Endothelial cell of umbilical vein (primary cell): ENCODE data around the gene CLDN1. TPM values are rescaled to one million over a fixed set of nuclear protein-coding genes. Genes with fewer than 3 reads are reported as not detected.

ENCODE experiments used
- BruUV-seq: library from RNA; stranded (reverse); fragments of 400-500 nt; replicated peaks from 2 replicates; lab custom pipeline; 2021; lab: Mats Ljungman, UMichigan
- CTCF ChIA-PET: fragments of 300-600, 350-600 bp; sonication (Branson Sonifier 250); formaldehyde crosslinking; loops from one replicate; lab custom pipeline; 2021; ENCODE audit warnings: antibody characterized with exemption, inconsistent platforms; lab: Charles Lee
- POLR2A ChIA-PET: fragments of 300-600, 350-600 bp; sonication (Branson Sonifier 250); formaldehyde crosslinking; loops from one replicate; lab custom pipeline; 2021; ENCODE audit warnings: antibody characterized with exemption, inconsistent platforms; lab: Charles Lee
- DNase-seq: peaks from one replicate; pipeline ENCODE4 v3.0.0-alpha.2; 2011; ENCODE audit warnings: low read depth, low spot score
- FAIRE-seq: peaks from 2 replicates; lab custom pipeline; 2011; peaks lifted over from hg19 to GRCh38; lab: Jason Lieb, UNC
- H2AFZ ChIP-seq: 2 replicates; pipeline ENCODE4 v1.6.0; 2012; ENCODE audit warnings: low read depth, low read length, control low read depth, inconsistent platforms
- H3K27ac ChIP-seq: 2 replicates; pipeline ENCODE4 v1.5.1; 2011; ENCODE audit warnings: low read depth, mild to moderate bottlenecking, control low read depth, low read length, moderate library complexity; ENCODE audit not compliant: insufficient read depth
- H3K27me3 ChIP-seq, 2 experiments: 2 replicates each; pipeline versions ENCODE4 v1.6.0 to v1.6.1; 2011; ENCODE audit warnings: low read length in 2 of 2, mixed read lengths in 1 of 2; ENCODE audit not compliant: control insufficient read depth in 2 of 2, insufficient read depth in 2 of 2
- H3K36me3 ChIP-seq, 2 experiments: 2 replicates in 1 of 2; 3 replicates in 1 of 2; pipeline ENCODE4 v1.5.1; 2011; ENCODE audit warnings: low read length in 2 of 2, mild to moderate bottlenecking in 1 of 2, moderate library complexity in 1 of 2; ENCODE audit not compliant: control insufficient read depth in 2 of 2, insufficient read depth in 2 of 2; ENCODE audit errors: extremely low read depth in 1 of 2
- H3K4me1 ChIP-seq: 3 replicates; pipeline ENCODE4 v1.5.1; 2011; ENCODE audit warnings: mild to moderate bottlenecking, low read length; ENCODE audit not compliant: control insufficient read depth, insufficient read depth; ENCODE audit errors: extremely low read depth
- H3K4me2 ChIP-seq: 2 replicates; pipeline ENCODE4 v1.6.1; 2011; ENCODE audit warnings: low read length, control low read depth, mixed read lengths; ENCODE audit not compliant: insufficient read depth
- H3K4me3 ChIP-seq, 3 experiments: fragments of 200-600 bp in 1 of 3; sonication (generic), shearing (Covaris generic) in 1 of 3; replicated peaks in 1 of 3; 2 replicates each; pipeline ENCODE4 v1.5.1; 2011 to 2016; ENCODE audit warnings: control low read depth in 3 of 3, low read length in 3 of 3, mild to moderate bottlenecking in 2 of 3, inconsistent platforms in 1 of 3, low read depth in 1 of 3, moderate library complexity in 1 of 3; ENCODE audit not compliant: insufficient read depth in 1 of 3
- H3K79me2 ChIP-seq: 2 replicates; pipeline ENCODE4 v1.6.0; 2012; ENCODE audit warnings: low read length, inconsistent platforms; ENCODE audit not compliant: control insufficient read depth, insufficient read depth
- H3K9ac ChIP-seq: replicated peaks from 2 replicates; pipeline ENCODE3; 2011; ENCODE audit warnings: low read length, control low read depth; ENCODE audit not compliant: insufficient read depth; ENCODE audit errors: extremely low read depth
- H3K9me1 ChIP-seq: replicated peaks from 3 replicates; pipeline ENCODE4 v1.6.0; 2011; ENCODE audit warnings: mild to moderate bottlenecking, low read length; ENCODE audit not compliant: control insufficient read depth, insufficient read depth; ENCODE audit errors: extremely low read depth
- H3K9me3 ChIP-seq: replicated peaks from 2 replicates; pipeline ENCODE4 v1.5.1; 2012; ENCODE audit warnings: low read length, inconsistent platforms; ENCODE audit not compliant: control insufficient read depth, insufficient read depth
- H4K20me1 ChIP-seq: replicated peaks from 2 replicates; pipeline ENCODE3; 2011; ENCODE audit warnings: mild to moderate bottlenecking, low read length; ENCODE audit not compliant: control insufficient read depth, insufficient read depth; ENCODE audit errors: extremely low read depth
- CTCF ChIP-seq, 2 donors: IDR thresholded peaks; 1 replicate in 1 of 2; 2 replicates in 1 of 2; pipeline ENCODE4 v1.5.1; 2011; ENCODE audit warnings: low read length in 2 of 2, mild to moderate bottlenecking in 2 of 2, moderate library complexity in 2 of 2, control low read depth in 1 of 2, inconsistent platforms in 1 of 2, low read depth in 1 of 2; ENCODE audit not compliant: insufficient read depth in 1 of 2; ENCODE audit errors: extremely low read depth in 1 of 2
- EZH2 ChIP-seq: IDR thresholded peaks from 2 replicates; pipeline ENCODE4 v1.6.1; 2012; ENCODE audit warnings: borderline replicate concordance, low read depth, mild to moderate bottlenecking, moderate library complexity, low read length, inconsistent platforms; ENCODE audit not compliant: severe bottlenecking
- FOS ChIP-seq: IDR thresholded peaks from 2 replicates; pipeline ENCODE4 v1.6.1; 2011; ENCODE audit warnings: mild to moderate bottlenecking, low read length, moderate library complexity, borderline replicate concordance; ENCODE audit not compliant: insufficient read depth
- GATA2 ChIP-seq: IDR thresholded peaks from 2 replicates; pipeline ENCODE4 v1.7.0; 2011; ENCODE audit warnings: low read depth, mild to moderate bottlenecking, moderate library complexity, mixed read lengths, low read length; ENCODE audit not compliant: insufficient read length, insufficient read depth
- JUN ChIP-seq: IDR thresholded peaks from 2 replicates; pipeline ENCODE4 v1.6.1; 2011; ENCODE audit warnings: borderline replicate concordance, low read depth; ENCODE audit not compliant: insufficient read length, insufficient read depth
- MAX ChIP-seq: IDR thresholded peaks from 2 replicates; pipeline ENCODE4 v1.6.1; 2011; ENCODE audit not compliant: insufficient read depth, insufficient read length
- MYC ChIP-seq: IDR thresholded peaks from one replicate; pipeline ENCODE4 v1.6.1; 2011; ENCODE audit warnings: mild to moderate bottlenecking, low read depth, low read length
- POLR2A ChIP-seq: IDR thresholded peaks from 2 replicates; pipeline ENCODE4 v1.6.1; 2012; ENCODE audit warnings: low read depth, mild to moderate bottlenecking, control low read depth, low read length
- POLR2AphosphoS5 ChIP-seq: IDR thresholded peaks from 2 replicates; pipeline ENCODE4 v1.6.1; 2012; ENCODE audit warnings: low read depth, mild to moderate bottlenecking, control low read depth, low read length, moderate library complexity; ENCODE audit not compliant: insufficient read depth
- dilution Hi-C: fragments of 300-500 bp; cut with MboI; formaldehyde crosslinking; loops from one replicate; pipeline ENCODE4 v1.15.0; 2019; ENCODE audit warnings: low sequenced_read_pairs; ENCODE audit not compliant: extremely low pct_ligation_motif_present
- intact Hi-C: fragments of 100-400 bp; cut with micrococcal nuclease; formaldehyde crosslinking; loops from one replicate; pipeline ENCODE4 v1.10.0; 2022
- polyA plus RNA-seq, 4 experiments: library from polyadenylated mRNA; depleted of rRNA in 3 of 4; stranded (reverse) in 3 of 4; unstranded in 1 of 4; fragments of >200 nt; gene quantifications; 2 replicates each; pipeline versions ENCODE4 v1.2.1 to v1.2.3, GENCODE V29; 2011 to 2012; ENCODE audit warnings: missing spikeins in 1 of 4
- total RNA-seq: library from RNA; stranded (reverse); gene quantifications from 2 replicates; pipeline ENCODE4 v1.2.3, GENCODE V29; 2021

CLDN1 gene
- total and polyA plus RNA-seq, 2 donors (not counting 3 experiments of a cell fraction or from before 2014, with no cell fraction given) = 0.27 to 0.32 TPM

GRCh38 chr3:190326361-190326760 is 4.1 kb upstream of the CLDN1 start:
- Histone ChIP-seq H3K36me3 (no peaks in the 10 kb centered on the region), H3K4me3 (no peak overlapping the region), H3K4me1 (peaks cover 4% of the 10 kb centered on the region), H3K79me2 (no peaks in the 10 kb centered on the region), H3K27me3 (peaks cover 0 to 3% of the 10 kb centered on the region in 2 experiments), H3K27ac (no peak overlapping the region), H3K9me3 (no peaks in the 10 kb centered on the region), H3K4me2 (no peak overlapping the region), H3K9ac (no peak overlapping the region), H4K20me1 (no peaks in the 10 kb centered on the region), H3K9me1 (no peaks in the 10 kb centered on the region), H2AFZ (no peak overlapping the region)
- dilution Hi-C loops = no loop called here
- ChIA-PET CTCF (interaction anchor here (0.9 to 1.4 kb wide), 3 partner anchors 58 to 364 kb away, joined by 3 to 6 read pairs (median 4); no protein-coding TSS in a partner anchor), POLR2A (no interaction called here)
- FAIRE-seq = no peak
- intact Hi-C loops = no loop called here
- TF ChIP-seq CTCF (IDR thresholded peaks at IDR 0.05; ENCODE audit: extremely low read depth in 1 of 2, insufficient read depth in 1 of 2, low read depth in 1 of 2, low read length in 2 of 2) = no peak
- no peak for TF ChIP-seq FOS
- no peak for TF ChIP-seq JUN
- TF ChIP-seq POLR2AphosphoS5 = no peak
- no peak for DNase-seq
- no TSS peak for BruUV-seq

- TF ChIP-seq GATA2 (no peak), POLR2AphosphoS5 (no peak), MAX (no peak), FOS (no peak), JUN (no peak), CTCF (IDR thresholded peaks at IDR 0.05; ENCODE audit: extremely low read depth in 1 of 2, insufficient read depth in 1 of 2, low read depth in 1 of 2, low read length in 2 of 2) (no peak), MYC (no peak), EZH2 (no peak), POLR2A (no peak)
- Histone ChIP-seq H3K4me2 (no peak overlapping the region), H3K27ac (no peak overlapping the region), H3K9me1 (no peaks in the 10 kb centered on the region), H3K4me3 (no peak overlapping the region), H3K79me2 (no peaks in the 10 kb centered on the region), H3K9me3 (no peaks in the 10 kb centered on the region), H3K9ac (no peak overlapping the region), H3K36me3 (no peaks in the 10 kb centered on the region), H2AFZ (no peak overlapping the region), H4K20me1 (no peaks in the 10 kb centered on the region), H3K4me1 (peaks cover 4% of the 10 kb centered on the region), H3K27me3 (peaks cover 2 to 3% of the 10 kb centered on the region in 2 experiments)
- intact Hi-C loops (no loop called here), dilution Hi-C loops (no loop called here)
- CTCF ChIA-PET = interaction anchor here (1.0 kb wide), 1 partner anchor 364 kb away, joined by 4 read pairs; no protein-coding TSS in a partner anchor
- DNase-seq (no peak), FAIRE-seq (no peak)
- POLR2A ChIA-PET = no interaction called here
- BruUV-seq = no TSS peak
Measured at GRCh38 chr3:190325923-190326322, 3.7 kb upstream of the CLDN1 start.
